HepG2 (cell line): Measurements from ENCODE around the gene CDC42EP5. TPM values are rescaled to one million over a fixed set of nuclear protein-coding genes. Genes with fewer than 3 reads are reported as not detected.
A peak's percentile ranks its signal among the peaks of the same experiment; 100 is the strongest.

Experiments
- AHDC1 ChIP-seq: sonication (generic); formaldehyde crosslinking; IDR thresholded peaks from 2 replicates; pipeline ENCODE4 v1.5.1; 2020; ENCODE audit warnings: mild to moderate bottlenecking, missing genetic modification reagents, borderline replicate concordance
- ATF3 ChIP-seq: sonication (generic); formaldehyde crosslinking; IDR thresholded peaks from 2 replicates; pipeline ENCODE4 v1.4.0; 2020; ENCODE audit warnings: missing genetic modification reagents
- CTCF ChIP-seq: sonication (generic); formaldehyde crosslinking; IDR thresholded peaks from 2 replicates; pipeline ENCODE4 v1.5.0; 2020; ENCODE audit warnings: mild to moderate bottlenecking, missing genetic modification reagents, moderate library complexity
- DPF2 ChIP-seq: sonication (generic); formaldehyde crosslinking; IDR thresholded peaks from 2 replicates; pipeline ENCODE4 v1.4.0; 2020; ENCODE audit warnings: mild to moderate bottlenecking, low read depth, missing genetic modification reagents, borderline replicate concordance
- GMEB2 ChIP-seq: IDR thresholded peaks from 2 replicates; pipeline ENCODE4 v1.6.1; 2016; ENCODE audit warnings: missing biosample characterization, missing genetic modification reagents, low read depth
- HNRNPUL1 ChIP-seq: fragments of 200-400 bp; formaldehyde crosslinking; IDR thresholded peaks from 2 replicates; pipeline ENCODE4 v1.6.1; 2017; ENCODE audit warnings: low read depth, mild to moderate bottlenecking, low read length, moderate library complexity
- RXRB ChIP-seq: IDR thresholded peaks from 2 replicates; pipeline ENCODE4 v1.6.1; 2016; ENCODE audit warnings: borderline replicate concordance, missing genetic modification reagents, missing compliant biosample characterization
- SIX4 ChIP-seq: sonication (generic); formaldehyde crosslinking; IDR thresholded peaks from 2 replicates; pipeline ENCODE4 v1.4.0; 2020; ENCODE audit warnings: missing genetic modification reagents
- SOX6 ChIP-seq, 2 experiments: fragments of 450-650 bp in 1 of 2; sonication (generic) in 1 of 2; formaldehyde crosslinking in 1 of 2; IDR thresholded peaks; 2 replicates each; pipeline versions ENCODE4 v1.4.0 to v1.6.1; 2017 to 2020; ENCODE audit warnings: antibody characterized with exemption in 1 of 2, mild to moderate bottlenecking in 1 of 2, missing genetic modification reagents in 1 of 2
- TERF1 ChIP-seq: sonication (generic); formaldehyde crosslinking; IDR thresholded peaks from 2 replicates; pipeline ENCODE4 v1.8.0; 2022; ENCODE audit warnings: mild to moderate bottlenecking, missing genetic modification reagents, moderate library complexity
- TOPORS ChIP-seq: sonication (generic); formaldehyde crosslinking; IDR thresholded peaks from 2 replicates; pipeline ENCODE4 v1.8.0; 2023; ENCODE audit warnings: mild to moderate bottlenecking, missing genetic modification reagents
- ZBTB8A ChIP-seq: sonication (generic); formaldehyde crosslinking; IDR thresholded peaks from 2 replicates; pipeline ENCODE4 v1.4.0; 2020; ENCODE audit warnings: mild to moderate bottlenecking, low read depth, missing genetic modification reagents, borderline replicate concordance
- ZNF281 ChIP-seq: sonication (generic); formaldehyde crosslinking; IDR thresholded peaks from 2 replicates; pipeline ENCODE4 v1.4.0; 2020; ENCODE audit warnings: missing genetic modification reagents, borderline replicate concordance
- polyA plus RNA-seq, 8 experiments: library from polyadenylated mRNA; depleted of rRNA in 3 of 8; stranded (reverse) in 7 of 8; unstranded in 1 of 8; fragments of >200 nt; fragmentation: Illumina TruSeq in 4 of 8; extraction: Trizol in 4 of 8; gene quantifications; 2 replicates each; pipeline versions ENCODE4 v1.2.1 to v1.2.3, GENCODE V29; 2011 to 2016; ENCODE audit warnings: low read depth in 4 of 8, missing spikeins in 1 of 8, mixed read lengths in 1 of 8; ENCODE audit not compliant: insufficient read depth in 1 of 8
- total RNA-seq, 5 experiments: library from RNA; depleted of rRNA; stranded (reverse); fragments of >200 nt; fragmentation: Illumina TruSeq; extraction: Trizol; gene quantifications; 2 replicates each; pipeline ENCODE4 v1.2.3, GENCODE V29; 2016; ENCODE audit warnings: low read depth in 1 of 5

Gene CDC42EP5
- total and polyA plus RNA-seq, 2 of the 13 experiments (the other 11 are each of a cell fraction or from before 2014, with no cell fraction given) = 0.41 to 1.6 TPM

GRCh38 chr19:54430306-54431254 lies 42.5 kb downstream of the CDC42EP5 start (continued):
- TF ChIP-seq HNRNPUL1 (no peak), SOX6 (IDR thresholded peaks at IDR 0.05) (no peak), SOX6 (CRISPR knock-in tag; IDR thresholded peaks at IDR 0.05) (no peak), DPF2 (no peak), GMEB2 (CRISPR knock-in tag) (no peak), TOPORS (no peak), TERF1 (CRISPR knock-in tag) (no peak), ZNF281 (CRISPR knock-in tag) (no peak), SIX4 (no peak), RXRB (no peak), ATF3 (no peak), ZBTB8A (no peak), AHDC1 (CRISPR knock-in tag) (no peak), CTCF (peak; percentile 37)
